HG03457 (cell line): ENCODE measurements around the gene PCCA.
"Not testable (repeated sequence)": the region's sequence is repeated elsewhere in the genome, so short reads cannot be mapped to it uniquely, and the experiment has no call there.

ENCODE experiments used
- ATAC-seq: cut with Tn5 transposase; IDR thresholded peaks from one replicate; pipeline ENCODE4 v1.9.1; 2021; ENCODE audit warnings: moderate number of reproducible peaks; ENCODE audit not compliant: unreplicated experiment

Gene PCCA

DNA sequence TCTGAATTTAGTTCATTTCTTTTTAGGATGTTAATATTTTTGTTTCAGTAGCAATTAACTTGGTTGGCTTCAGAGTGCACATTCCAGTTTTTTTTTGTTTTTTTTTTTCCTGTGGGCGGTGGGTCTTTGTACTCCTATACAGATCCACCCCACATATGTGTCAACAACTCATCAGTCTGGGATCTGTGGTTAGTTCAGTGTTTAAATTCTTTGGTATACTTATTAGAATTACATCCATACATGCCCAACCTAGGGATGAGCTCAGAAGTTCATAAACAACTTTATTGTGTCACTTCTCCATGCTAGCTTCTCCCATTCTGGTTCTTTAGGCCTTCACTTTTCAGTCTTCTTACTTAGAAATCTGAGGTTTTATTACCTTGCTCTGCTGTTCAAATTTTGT is 50.9 kb downstream of the PCCA start:
- ATAC-seq, result no peak

DNA sequence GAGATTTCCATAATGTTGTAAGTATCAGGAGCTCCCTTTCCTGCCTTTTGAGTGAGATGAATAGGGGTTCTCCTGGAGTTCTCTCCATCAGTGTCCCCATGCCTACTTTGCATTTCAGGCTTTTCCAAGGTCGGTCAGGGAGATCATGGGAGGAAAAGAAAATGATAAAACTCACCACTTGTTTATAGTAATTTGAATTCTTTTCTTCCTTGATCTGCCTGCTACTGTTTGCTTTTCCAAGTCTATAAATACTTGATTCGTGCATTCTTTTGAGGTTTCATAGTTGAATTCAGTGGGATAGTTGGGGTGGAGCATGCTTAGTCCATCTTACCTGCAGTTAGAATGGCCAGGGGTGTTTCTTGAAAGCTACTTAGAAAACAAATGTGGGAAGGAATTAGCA is 51.5 kb downstream of the PCCA start:
- ATAC-seq, result no peak

DNA sequence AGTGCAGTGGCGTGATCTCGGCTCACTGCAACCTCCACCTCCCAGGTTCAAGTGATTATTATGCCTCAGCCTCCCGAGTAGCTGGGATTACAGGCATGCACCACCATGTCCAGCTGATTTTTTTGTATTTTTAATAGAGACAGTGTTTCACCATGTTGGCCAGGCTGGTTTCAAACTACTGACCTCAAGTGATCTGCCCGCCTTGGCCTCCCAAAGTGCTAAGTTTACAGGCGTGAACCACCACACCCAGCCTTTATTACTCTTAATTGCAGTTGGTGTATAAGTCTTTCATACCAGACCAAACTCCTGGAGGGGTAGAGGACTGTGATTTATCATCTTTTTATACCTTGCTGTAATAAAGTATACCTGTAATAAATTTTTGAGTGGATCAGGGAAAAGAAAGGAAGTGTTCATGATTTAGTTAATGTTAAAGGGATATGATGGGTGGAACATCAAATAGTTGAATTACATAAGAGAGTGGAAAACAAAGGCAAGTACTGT is 52.6 kb downstream of the PCCA start:
- ATAC-seq, result not testable (repeated sequence)

DNA sequence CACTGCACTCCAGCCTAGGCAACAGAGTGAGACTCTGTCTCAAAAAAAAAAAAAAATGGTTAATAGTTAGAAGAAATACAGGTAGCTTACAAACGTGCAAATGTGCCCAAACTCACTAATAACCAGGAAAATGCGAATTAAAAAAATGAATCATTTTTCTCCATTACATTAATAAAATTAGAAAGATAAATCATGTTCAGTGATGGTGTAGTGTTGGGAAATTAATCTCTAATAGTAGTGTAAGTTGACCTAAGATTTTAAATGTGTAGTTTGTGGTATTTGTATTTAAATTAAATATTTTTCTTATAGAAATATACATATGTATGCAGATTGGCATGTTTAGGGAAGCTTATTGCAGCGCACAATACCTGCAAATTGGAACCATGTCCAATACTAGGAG is 57.6 kb downstream of the PCCA start:
- ATAC-seq, result no peak

DNA sequence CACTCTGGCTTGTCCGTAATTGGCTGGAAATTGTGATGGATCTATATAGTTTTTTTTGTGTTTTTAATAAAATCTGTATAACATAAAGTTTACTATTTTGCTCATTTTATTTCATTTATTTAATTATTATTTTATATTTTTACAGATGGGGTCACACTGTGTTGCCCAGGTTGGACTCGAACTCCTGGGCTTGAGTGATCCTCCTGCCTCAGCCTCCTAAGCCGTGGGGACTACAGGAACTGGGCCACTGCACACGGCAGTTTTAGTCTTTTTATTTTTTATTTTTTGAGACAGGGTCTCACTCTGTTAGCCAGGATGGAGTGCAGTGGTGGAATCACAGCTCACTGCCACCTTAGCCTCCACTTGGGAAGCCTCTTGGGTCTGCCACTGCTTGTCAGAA is 58.9 kb downstream of the PCCA start:
- no peak for ATAC-seq

DNA sequence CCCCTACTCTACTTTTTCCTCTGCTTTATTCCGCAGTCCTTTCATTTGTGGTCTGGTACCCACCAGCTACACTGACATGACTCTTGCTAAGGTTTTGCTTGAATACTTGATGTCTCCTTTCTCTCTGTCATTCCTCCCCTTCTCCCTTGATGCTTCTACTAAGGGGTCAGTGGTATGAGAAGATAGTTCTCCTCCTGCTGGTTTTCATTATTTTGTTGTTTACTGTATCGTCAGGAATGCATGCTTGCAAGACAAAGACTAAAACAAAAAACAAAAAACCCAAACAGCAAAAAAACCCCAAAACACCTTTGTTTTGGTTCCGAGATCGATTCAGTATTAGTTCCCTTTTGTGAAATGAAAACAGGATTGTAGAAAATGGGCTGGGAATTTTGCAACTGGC is 59.5 kb downstream of the PCCA start:
- ATAC-seq, result no peak

DNA sequence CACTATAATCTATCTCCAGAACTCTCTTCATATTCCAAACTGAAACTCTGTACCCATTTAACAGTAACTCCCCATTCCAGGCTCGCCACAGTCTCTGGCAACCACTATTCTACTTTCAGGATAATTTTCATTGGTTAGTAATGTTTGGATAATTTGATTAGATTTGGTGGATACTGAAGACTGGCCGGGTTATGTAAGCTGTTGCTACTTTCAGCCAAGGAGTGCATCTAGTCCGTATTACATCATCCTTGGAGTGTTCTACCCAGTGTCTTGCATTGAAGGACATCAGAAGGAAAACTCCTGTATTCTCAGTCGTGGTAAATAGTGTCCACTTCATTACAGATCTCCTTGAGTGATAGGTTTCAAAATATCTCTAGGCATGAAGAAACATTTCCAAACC is 60.5 kb downstream of the PCCA start:
- no peak for ATAC-seq

DNA sequence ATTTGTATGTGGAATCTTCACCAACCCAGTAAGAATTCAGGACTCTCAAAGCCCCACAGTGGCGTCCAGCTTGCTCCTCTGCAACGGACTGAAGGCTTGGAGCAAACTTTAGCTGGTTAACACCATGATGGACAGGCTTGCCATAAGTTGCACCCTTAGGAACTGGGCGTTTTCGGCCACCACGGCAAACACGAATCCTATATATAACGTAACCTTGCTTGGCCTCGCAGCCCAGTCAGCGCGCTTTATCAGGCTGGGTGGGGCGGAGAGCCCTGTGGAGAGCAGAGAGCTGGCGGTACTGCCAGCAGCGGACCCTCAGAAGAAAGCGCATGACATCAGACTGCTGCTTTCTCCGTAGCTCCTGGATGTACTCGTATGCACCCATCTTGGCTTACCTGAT is 61.8 kb downstream of the PCCA start:
- ATAC-seq, result not testable (repeated sequence)

DNA sequence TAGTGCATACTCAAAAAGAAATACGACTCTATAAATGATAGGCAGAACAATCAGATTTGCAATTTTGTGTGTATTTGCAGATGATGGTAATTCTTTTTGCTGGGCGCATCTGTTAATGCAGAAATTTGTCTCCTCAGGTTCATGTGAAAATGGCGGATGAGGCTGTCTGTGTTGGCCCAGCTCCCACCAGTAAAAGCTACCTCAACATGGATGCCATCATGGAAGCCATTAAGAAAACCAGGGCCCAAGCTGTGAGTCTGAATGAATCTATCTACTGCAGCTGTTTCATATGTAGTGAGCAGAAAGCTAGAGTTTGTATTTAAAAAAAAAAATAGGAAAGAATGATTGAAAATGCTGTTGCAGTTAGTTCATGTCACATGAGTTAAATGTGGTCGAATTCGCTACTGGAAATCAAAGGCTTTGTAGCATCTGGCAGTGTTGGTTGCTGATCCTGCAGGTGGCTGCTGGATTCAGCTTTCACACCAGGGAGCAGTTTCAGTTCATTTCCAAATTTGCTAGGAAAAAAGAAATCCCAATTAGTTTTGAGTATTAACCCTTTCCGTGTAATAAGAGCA is 66.0 kb downstream of the PCCA start:
- ATAC-seq, result no peak

DNA sequence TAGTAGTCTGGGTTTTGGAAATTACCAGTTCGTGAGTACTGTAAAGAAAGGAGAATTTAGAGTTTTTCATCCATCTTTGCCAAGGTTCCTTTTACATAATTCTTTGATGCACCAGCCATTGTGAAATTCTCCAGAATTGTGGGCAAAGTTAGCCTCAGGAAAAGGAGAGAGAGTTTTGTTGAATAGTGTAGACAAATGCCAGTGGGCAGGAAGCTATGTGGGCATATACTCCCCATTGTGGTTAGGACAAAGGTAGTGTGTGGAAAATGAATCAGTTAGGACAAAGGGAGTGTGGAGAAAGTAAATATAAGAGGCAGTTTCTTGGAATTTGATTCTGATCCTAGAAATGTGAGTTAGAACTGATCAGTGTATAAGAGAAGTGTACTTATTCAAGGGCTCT is 67.9 kb downstream of the PCCA start:
- no peak for ATAC-seq

DNA sequence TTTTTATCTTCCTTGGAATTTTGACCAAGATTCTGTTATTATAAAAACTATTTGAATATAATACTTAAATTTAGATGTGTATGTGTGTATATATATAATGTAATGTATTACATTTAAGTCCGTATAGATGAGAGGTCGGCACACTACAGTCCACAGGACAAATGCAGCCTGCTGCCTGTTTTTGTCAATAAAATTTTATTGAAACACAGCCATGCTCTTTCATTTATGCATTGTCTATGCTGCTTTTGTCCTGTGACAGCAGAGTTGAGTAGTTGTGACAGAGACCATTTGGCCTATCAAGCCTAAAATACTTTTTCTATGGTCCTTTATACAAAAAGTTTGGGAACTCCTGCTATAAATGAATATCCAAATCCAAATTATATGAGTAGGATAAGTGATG is 69.7 kb downstream of the PCCA start:
- ATAC-seq, result no peak

DNA sequence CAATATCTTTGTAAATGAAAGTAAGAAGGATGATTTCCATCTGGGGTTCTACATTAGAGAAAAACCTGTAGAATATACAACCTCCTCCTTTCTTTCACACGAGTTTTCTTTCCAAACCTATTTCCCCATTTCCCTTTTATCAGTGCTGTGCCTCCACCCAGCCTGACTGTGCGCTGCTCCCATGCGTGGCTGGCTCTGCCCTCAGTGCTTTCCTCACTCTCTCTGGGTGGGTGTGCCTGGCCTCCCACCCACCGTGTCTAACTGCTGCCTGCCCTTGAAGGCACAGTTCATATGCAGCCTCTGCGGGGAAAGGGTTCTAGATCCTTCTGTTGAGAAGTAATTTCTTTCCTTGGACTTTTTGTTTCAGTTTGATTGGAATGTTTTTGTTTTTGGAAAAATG is 70.7 kb downstream of the PCCA start:
- ATAC-seq, result no peak

DNA sequence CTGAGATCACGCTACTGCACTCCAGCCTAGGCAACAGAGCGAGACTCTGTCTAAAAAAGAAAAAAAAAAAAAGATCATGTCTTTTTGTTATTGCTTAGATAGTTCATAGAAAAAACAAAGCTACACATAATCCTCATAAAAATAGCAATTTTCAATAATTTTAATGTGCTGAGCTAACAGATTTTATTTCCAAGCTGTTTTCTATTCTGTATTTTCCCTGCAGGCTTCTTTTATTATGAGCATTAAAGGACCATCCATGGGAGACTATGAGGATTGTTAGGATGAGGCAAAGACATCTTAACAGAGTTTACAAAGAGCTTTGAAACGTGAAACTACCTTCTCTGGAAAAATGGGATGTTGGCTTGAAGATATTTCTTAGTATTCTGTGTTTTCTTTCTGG is 71.6 kb downstream of the PCCA start:
- ATAC-seq, result no peak

DNA sequence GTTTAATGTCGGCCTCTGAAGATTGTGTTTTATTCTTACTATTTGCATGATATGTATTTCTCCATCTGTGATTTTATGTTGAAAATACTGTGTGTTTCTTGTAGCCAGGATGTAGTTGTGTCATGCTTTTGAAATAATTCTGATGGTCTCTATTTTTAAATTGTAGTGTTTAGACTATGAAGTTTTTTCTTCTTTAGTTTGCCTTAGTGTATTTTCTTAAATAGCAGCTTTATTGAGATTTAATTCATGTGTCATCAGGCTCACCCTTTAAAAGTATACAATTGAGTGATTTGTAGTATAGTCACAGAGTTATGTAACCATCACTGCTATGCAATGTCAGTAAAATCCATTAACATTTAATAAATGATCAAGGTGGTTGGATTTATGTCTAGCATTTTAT is 74.5 kb downstream of the PCCA start:
- ATAC-seq, result no peak

DNA sequence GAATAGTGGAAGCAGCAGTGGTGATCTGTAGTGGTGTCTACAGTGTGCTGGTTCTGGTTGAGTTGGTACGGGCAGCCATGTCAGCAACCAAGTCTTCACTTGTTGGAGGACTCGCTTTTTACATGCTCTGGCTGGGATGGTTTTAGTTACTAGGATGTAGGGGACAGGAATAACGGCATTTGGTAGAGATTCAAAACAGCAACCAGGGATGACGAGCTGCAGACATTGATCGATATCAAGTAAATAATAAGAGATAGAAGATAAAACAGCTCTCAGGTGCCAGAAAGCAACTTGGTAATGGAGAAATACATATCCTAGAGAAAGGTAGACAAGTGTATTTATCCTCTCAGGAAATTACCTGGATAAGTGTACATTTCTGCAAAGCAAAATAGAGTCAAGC is 84.3 kb downstream of the PCCA start:
- no peak for ATAC-seq

DNA sequence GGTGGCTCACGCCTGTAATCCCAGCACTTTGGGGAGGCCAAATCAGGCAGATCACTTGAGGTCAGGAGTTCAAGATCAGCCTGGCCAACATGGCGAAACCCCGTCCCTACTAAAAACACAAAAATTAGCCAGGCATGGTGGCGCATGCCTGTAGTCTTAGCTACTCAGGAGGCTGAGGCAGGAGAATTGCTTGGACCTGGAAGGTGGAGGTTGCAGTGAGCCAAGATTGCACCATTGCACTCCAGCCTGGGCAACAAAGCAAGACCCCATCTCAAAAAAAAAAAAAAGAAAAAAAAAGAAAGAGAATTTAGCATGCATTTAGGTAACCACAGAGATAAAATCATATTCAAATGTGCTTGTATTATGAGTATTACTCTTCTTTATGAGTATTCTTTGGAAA is 85.6 kb downstream of the PCCA start:
- ATAC-seq, result not testable (repeated sequence)

DNA sequence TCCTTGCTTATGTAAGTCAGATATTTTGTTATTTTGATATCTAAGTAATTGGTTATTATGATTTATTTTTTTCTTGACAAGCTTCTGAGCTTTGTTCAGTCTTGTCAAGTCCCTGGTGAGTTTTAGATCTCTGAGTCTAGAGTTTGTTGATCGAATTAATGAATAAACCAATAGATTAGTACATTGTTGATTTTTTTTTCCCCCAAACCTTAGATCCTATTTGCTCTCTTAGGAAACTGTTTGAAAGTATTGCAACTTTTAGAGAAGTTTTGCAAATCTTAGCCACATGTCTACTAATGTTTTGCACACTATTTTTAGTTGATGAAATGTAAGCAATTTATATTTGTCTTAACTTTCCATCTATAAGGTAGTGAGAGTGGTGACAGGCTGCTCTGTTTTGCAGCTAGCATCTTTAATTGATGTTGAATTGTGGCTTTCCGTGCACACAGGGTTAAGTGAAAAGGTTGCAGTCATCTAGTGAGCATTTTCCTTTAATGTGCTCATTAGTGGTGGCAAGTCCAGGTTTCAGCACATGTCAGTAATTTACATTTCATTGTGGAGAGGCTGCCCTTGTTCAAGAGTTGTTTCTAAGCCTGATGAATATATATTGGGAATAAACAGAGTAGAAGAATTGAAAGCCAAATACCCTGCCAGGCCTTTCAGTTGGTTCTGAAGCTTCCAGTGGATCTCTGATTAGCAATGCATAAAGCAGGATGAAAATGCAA is 86.3 kb downstream of the PCCA start:
- no peak for ATAC-seq

DNA sequence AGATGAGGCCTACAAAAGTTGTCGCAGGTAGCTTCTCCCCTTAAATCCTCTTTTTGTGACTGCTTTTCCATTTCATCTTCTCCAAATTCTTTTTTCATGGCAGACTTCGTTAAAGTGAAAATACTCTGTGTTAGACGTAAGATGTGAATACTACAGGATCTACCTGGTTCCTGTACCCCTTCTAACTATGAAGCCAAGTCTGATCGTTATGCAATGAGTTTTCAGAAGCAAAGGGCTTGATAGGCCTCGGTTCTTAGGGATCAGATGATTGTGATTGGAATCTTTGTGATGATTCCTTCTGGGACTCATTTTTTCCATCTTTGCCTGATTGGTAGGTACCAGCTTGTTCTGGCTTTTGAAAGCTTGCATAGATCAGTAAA is 86.9 kb downstream of the PCCA start:
- no peak for ATAC-seq

DNA sequence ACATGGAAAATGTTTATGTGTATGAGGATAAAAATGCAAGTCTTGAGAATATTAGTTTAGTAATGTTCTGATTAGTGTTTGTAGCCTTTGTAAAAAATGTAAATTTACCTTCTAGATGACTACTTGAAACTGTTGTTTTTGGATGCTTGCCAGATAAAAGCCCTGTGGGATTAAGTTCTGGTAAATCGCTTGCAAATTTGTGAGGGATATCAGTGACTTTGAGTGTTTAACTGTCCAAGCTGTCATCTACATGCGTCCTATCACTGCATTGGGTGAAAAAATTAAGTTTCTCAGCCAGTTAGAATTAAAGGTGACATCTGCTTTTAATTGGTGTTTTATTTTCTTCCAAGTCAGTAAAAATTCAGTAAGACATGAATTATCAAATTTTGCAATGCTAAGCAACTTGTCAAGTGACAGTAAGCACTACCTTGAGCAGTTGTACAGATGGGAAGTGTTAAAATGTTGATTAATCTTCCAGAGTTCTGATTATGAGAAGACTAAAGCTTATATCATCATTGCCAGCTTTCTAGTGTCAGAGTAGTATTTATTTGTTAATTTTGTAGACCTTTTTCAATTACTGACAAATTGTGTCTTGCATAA is 88.0 kb downstream of the PCCA start:
- no peak for ATAC-seq

DNA sequence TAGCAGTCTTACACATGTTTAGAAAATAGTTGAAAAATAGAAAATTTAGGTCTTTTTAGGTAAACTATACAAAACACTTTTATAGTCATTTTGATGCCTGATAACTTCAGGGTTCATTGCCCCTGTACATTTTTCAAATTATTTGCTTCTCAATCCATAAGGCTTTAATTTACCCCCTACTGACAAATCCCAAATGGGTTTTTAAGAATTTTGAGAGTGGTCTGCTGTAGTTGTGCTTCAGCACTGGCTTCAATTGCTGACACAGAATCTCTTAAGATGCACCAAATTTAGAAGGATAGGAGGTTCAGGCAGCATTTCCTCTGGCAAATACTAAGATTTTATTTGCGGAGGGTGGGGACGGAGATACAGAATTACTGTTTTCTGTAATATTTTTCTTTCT is 89.4 kb downstream of the PCCA start:
- no peak for ATAC-seq

DNA sequence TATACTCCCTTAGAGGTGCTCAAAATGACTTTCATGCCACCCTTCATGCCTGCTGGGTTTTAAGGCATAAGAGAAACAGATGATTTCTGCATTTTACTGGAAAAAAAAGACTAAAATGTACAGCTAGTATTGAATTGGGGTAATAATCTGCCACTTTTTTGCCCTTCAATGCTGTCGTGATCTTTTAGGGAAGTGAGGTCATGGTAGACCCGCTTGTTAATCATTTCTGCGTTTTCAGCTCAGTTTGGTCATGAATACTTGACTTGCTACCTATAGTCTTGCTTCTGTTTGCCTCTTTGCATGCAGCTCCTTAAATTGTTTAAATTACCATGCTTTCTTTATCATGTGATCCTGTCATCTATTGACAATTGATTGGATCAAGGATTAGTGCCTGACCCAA is 90.4 kb downstream of the PCCA start:
- no peak for ATAC-seq

DNA sequence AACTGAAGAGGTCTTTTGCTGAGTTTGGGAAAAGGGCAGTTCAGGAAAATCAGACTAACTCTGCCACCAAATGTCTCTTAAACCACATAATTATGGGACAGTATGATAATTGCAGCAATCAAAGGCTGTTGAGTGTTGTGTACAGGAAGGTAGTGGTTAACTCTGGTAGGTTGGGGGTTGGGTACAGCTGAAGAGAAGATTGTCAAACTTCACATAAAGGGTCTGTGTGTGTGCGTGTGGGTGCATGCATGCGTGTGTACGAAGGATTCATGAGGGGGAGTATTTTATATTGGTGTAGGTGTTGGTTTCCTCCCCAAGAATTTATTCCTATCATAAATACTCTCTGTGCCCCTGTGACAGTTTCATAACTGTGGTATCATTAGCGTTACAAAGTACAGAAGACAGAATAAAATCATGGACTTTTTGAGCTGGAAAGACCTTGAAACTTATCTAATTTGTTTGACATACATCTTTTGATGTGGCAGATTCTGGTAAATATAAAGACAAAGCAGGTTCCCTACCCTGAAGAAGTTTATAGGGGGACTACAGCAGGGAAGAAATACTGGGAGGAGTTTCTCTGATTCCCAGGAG is 94.1 kb downstream of the PCCA start:
- ATAC-seq, result no peak
